ENCODE data around the gene NAMPT. TPM values are rescaled to one million over a fixed set of nuclear protein-coding genes. Genes with fewer than 3 reads are reported as not detected.

Gene NAMPT
- total and polyA plus RNA-seq, 2 donors (not counting 1 experiment from before 2014, with no cell fraction given), result 57.7 to 155 TPM

GRCh38 chr7:106276513-106276912 is 8.3 kb downstream of the NAMPT start:
- Histone ChIP-seq H4K20me1 (ENCODE audit: control insufficient read depth, extremely low read depth, insufficient read depth, low read length) (no peaks in the 10 kb centered on the region), H3K36me3 (ENCODE audit: control insufficient read depth, insufficient read depth, low read length) (peaks cover 4% of the 10 kb centered on the region), H3K9me3 (ENCODE audit: control insufficient read depth, insufficient read depth, low read depth, low read length) (no peaks in the 10 kb centered on the region), H3K9ac (ENCODE audit: insufficient read depth, low read length) (no peak overlapping the region), H3K4me2 (ENCODE audit: extremely low read depth, insufficient read depth, low read length) (no peak overlapping the region), H3K79me2 (ENCODE audit: control insufficient read depth, insufficient read depth, low read length) (peaks cover 26% of the 10 kb centered on the region), H3K27ac (ENCODE audit: insufficient read depth, low read length) (no peak overlapping the region), H3K4me3 (replicated peaks in 1 of 4; ENCODE audit: control extremely low read depth in 1 of 4, insufficient read depth in 1 of 4, low read depth in 3 of 4, low read length in 4 of 4) (no peak overlapping the region), H2AFZ (ENCODE audit: low read length) (no peak overlapping the region), H3K27me3 (ENCODE audit: control insufficient read depth, insufficient read depth, low read length) (no peaks in the 10 kb centered on the region), H3K4me1 (ENCODE audit: control insufficient read depth, extremely low read depth, insufficient read depth, low read length) (no peaks in the 10 kb centered on the region)
- TF ChIP-seq EZH2 (IDR thresholded peaks at IDR 0.05; ENCODE audit: low read length, missing control alignments) (no peak), CTCF (conservative IDR thresholded peaks at IDR 0.05 in 1 of 2, IDR thresholded peaks at IDR 0.05 in 1 of 2; ENCODE audit: low read depth in 1 of 2, low read length in 2 of 2) (no peak)
- no peak for DNase-seq (ENCODE audit: low read depth in 2 of 2)

- H3K9ac ChIP-seq (ENCODE audit: insufficient read depth, low read length), result no peak overlapping the region
- H3K27ac ChIP-seq (ENCODE audit: insufficient read depth, low read length), result no peak overlapping the region
- no peak overlapping the region for H3K4me3 ChIP-seq (replicated peaks in 1 of 4; ENCODE audit: control extremely low read depth in 1 of 4, insufficient read depth in 1 of 4, low read depth in 3 of 4, low read length in 4 of 4)
- H2AFZ ChIP-seq (ENCODE audit: low read length), result no peak overlapping the region
- H3K79me2 ChIP-seq (ENCODE audit: control insufficient read depth, insufficient read depth, low read length), result peaks cover 7% of the 10 kb centered on the region
- no peak overlapping the region for H3K4me2 ChIP-seq (ENCODE audit: extremely low read depth, insufficient read depth, low read length)
- no peaks in the 10 kb centered on the region for H3K9me3 ChIP-seq (ENCODE audit: control insufficient read depth, insufficient read depth, low read depth, low read length)
- H3K4me1 ChIP-seq (ENCODE audit: control insufficient read depth, extremely low read depth, insufficient read depth, low read length), result no peaks in the 10 kb centered on the region
- H3K27me3 ChIP-seq (ENCODE audit: control insufficient read depth, insufficient read depth, low read length), result no peaks in the 10 kb centered on the region
- no peak for TF ChIP-seq CTCF (conservative IDR thresholded peaks at IDR 0.05 in 1 of 2, IDR thresholded peaks at IDR 0.05 in 1 of 2; ENCODE audit: low read depth in 1 of 2, low read length in 2 of 2)
- peaks cover 4% of the 10 kb centered on the region for H3K36me3 ChIP-seq (ENCODE audit: control insufficient read depth, insufficient read depth, low read length)
- DNase-seq (ENCODE audit: low read depth in 2 of 2), result no peak
- no peaks in the 10 kb centered on the region for H4K20me1 ChIP-seq (ENCODE audit: control insufficient read depth, extremely low read depth, insufficient read depth, low read length)
Measured at GRCh38 chr7:106273009-106273668, 11.6 kb downstream of the NAMPT start.

GRCh38 chr7:106270122-106270977 is 14.4 kb downstream of the NAMPT start:
- Histone ChIP-seq H3K27ac (ENCODE audit: insufficient read depth, low read length) (no peak overlapping the region), H3K9ac (ENCODE audit: insufficient read depth, low read length) (no peak overlapping the region), H3K27me3 (ENCODE audit: control insufficient read depth, insufficient read depth, low read length) (no peaks in the 10 kb centered on the region), H4K20me1 (ENCODE audit: control insufficient read depth, extremely low read depth, insufficient read depth, low read length) (no peaks in the 10 kb centered on the region), H3K4me1 (ENCODE audit: control insufficient read depth, extremely low read depth, insufficient read depth, low read length) (no peaks in the 10 kb centered on the region), H3K36me3 (ENCODE audit: control insufficient read depth, insufficient read depth, low read length) (no peaks in the 10 kb centered on the region), H3K4me3 (replicated peaks in 1 of 4; ENCODE audit: control extremely low read depth in 1 of 4, insufficient read depth in 1 of 4, low read depth in 3 of 4, low read length in 4 of 4) (no peak overlapping the region), H3K4me2 (ENCODE audit: extremely low read depth, insufficient read depth, low read length) (no peak overlapping the region), H3K79me2 (ENCODE audit: control insufficient read depth, insufficient read depth, low read length) (no peaks in the 10 kb centered on the region), H3K9me3 (ENCODE audit: control insufficient read depth, insufficient read depth, low read depth, low read length) (no peaks in the 10 kb centered on the region), H2AFZ (ENCODE audit: low read length) (no peak overlapping the region)
- no peak for DNase-seq (ENCODE audit: low read depth in 2 of 2)
- no peak for TF ChIP-seq CTCF (conservative IDR thresholded peaks at IDR 0.05 in 1 of 2, IDR thresholded peaks at IDR 0.05 in 1 of 2; ENCODE audit: low read depth in 1 of 2, low read length in 2 of 2)
- TF ChIP-seq EZH2 (IDR thresholded peaks at IDR 0.05; ENCODE audit: low read length, missing control alignments), result no peak

Measured in fibroblast of lung (primary cell).